ENCODE measurements around the gene DLG4. TPM values are rescaled to one million over a fixed set of nuclear protein-coding genes. Genes with fewer than 3 reads are reported as not detected.

The DLG4 gene
- total RNA-seq, 4 donors from 2014 or later: 8.7 to 12.5 (median 11.6) TPM

DNA sequence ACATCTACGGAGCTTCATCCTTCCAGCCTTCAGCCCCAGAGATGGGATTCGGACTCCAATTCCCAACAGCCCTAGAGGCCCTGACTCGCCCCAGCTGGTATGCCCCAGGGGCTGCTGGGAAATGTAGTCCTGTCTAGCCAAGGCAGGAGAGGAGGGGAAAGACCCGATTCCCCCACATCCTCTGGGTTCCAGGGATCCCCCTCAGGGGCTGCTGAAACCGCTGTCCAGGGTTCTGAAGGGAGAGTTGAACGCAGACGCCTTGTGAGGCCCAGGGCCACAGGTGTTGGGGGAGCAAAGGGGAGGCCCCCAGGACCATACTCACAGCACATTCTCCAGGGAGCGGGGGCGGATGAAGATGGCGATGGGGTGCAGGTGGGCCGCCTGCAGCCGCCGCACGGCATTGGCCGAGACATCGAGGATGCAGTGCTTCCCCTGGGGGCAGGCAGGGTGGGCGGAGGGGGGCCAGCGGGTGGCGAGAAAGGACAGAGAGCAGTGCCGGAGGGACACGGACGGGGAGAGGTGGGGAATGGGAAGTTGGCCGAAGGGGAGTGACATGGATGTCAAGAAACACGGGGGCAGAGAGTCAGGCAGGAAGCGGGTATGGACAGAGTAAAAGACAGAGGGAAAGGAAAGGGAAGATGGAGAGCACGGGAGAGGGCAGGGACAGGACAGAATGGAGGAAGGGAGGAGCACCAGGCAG, 27.9 kb downstream of the DLG4 start:
- TF ChIP-seq, protein P1, sequence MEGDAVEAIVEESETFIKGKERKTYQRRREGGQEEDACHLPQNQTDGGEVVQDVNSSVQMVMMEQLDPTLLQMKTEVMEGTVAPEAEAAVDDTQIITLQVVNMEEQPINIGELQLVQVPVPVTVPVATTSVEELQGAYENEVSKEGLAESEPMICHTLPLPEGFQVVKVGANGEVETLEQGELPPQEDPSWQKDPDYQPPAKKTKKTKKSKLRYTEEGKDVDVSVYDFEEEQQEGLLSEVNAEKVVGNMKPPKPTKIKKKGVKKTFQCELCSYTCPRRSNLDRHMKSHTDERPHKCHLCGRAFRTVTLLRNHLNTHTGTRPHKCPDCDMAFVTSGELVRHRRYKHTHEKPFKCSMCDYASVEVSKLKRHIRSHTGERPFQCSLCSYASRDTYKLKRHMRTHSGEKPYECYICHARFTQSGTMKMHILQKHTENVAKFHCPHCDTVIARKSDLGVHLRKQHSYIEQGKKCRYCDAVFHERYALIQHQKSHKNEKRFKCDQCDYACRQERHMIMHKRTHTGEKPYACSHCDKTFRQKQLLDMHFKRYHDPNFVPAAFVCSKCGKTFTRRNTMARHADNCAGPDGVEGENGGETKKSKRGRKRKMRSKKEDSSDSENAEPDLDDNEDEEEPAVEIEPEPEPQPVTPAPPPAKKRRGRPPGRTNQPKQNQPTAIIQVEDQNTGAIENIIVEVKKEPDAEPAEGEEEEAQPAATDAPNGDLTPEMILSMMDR (IDR thresholded peaks at IDR 0.05): no peak
- DNase-seq (ENCODE audit: low spot score) (no peak), ATAC-seq (ENCODE audit: low FRiP score) (no peak)

DNA sequence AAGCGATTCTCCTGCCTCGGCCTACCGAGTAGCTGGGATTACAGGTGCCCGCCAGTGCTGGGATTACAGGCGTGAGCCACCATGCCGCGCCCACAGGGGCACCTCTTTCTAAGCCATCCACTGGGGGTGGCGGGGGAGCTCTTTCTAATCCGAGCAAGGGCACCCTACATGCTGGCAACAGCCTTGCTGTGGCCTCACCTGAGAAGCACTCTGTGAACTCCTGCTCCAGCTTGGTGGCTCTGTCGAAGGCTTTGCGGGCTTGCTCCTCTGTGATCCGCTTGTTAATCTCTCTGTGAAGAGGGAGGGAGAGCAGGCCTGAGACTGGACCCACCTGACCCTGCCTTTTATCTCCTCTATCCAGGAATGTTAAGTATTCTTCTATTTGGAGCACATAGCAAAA, 28.6 kb downstream of the DLG4 start:
- DNase-seq (ENCODE audit: low spot score) (no peak), ATAC-seq (ENCODE audit: low FRiP score) (no peak)
- TF ChIP-seq, protein P1 (IDR thresholded peaks at IDR 0.05): no peak

DNA sequence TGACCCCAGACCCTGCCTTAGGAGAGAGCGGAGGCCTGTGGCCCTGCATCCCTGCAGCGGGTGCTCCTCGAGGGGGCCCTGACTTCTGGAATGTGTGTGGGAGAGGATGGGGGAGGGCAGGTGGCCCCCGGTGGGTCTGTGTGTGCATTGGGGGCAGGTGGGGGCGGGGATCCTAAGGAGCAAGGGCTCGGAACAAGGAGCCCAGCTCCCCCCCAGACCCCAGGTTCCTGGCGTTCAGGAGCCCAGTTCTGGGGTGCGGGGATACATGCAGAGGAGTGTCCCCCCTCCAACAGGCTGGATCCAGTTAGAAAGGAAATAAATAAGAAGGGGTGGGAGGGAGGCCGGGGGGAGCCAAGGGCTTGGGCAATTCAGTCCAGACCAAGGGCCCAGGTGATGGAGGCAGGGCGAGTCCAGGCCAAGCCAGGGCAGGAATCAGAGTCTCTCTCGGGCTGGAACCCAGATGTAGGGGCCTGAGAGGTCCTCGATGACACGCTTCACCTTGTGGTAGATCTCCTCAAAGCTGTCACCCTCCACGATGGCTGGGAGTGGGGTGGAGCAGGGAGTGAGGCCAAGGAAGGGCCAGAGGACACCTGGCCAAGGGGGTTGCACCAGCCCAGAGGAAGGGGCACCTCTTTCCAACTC, 29.2 kb downstream of the DLG4 start:
- ATAC-seq (ENCODE audit: low FRiP score) (no peak), DNase-seq (ENCODE audit: low spot score) (no peak)
- TF ChIP-seq, protein P1 (IDR thresholded peaks at IDR 0.05): no peak

DNA sequence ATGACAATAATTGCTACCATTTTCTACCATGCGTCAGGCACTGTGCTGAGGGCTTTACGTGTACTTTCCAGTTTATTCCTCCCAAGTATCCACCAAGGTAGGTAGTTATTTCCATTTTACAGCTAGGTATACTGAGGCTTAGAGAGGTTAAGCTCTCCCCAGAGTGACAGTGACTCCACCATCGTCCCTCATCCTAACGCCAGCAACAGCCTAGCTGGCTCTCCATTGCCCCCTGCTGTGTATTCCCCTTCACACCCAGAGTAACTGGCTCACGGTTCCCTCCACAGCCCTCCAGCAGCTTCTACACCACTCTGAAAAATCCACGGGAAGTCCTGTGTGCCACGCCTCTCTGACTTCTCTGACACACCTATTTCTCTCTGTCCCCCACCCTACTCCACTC, 33.4 kb downstream of the DLG4 start:
- ATAC-seq (ENCODE audit: low FRiP score) (no peak), DNase-seq (ENCODE audit: low spot score) (no peak)

DNA sequence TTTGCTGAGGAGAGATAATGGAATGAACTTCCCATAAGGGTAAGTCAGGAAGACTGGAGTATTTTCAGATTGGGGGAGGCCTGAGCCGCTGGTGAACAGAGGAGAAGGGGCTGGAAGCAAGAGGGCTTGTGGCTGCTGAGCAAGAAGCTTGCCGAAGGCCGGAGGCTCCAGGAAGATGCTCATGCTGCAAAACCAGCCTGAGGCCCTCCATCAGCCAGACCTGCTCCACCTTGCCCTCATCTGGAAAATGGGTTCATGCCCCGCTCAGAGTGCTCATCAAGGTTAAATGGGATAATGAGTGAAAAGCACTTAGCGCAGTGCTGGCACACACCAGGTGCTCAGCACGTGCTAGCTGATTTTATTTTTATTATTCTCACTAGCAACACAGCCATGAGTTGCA, 35.0 kb downstream of the DLG4 start:
- no peak for DNase-seq (ENCODE audit: low spot score)
- ATAC-seq (ENCODE audit: low FRiP score): no peak
- TF ChIP-seq, protein P1 (IDR thresholded peaks at IDR 0.05): no peak

More for the DNA sequence above, 33.4 kb downstream of the DLG4 start:
- TF ChIP-seq, protein P1 (IDR thresholded peaks at IDR 0.05): no peak

DNA sequence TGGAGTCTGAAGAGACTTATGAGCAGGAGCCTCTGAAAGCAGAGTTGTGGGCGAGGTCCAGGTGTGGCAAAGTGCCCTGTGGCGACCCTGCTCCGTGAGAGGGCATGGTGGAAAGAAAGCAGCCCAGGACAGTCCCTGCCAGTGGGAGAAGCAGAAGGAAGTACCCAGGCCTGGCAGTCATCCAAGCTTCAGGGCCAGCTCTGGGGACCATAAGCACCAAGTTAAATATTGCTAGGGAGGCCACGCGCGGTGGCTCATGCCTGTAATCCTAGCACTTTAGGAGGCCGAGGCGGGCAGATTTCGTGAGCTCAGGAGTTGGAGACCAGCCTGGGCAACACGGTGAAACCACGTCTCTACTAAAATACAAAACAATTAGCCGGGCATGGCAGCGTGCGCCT, 35.5 kb downstream of the DLG4 start:
- no peak for ATAC-seq (ENCODE audit: low FRiP score)
- DNase-seq (ENCODE audit: low spot score): no peak
- TF ChIP-seq, protein P1 (IDR thresholded peaks at IDR 0.05): no peak

Data from omental fat pad (tissue), 4 donors.